Activated CD4-positive, CD25-positive, alpha-beta regulatory T cell treated with anti-CD3 and anti-CD28 coated beads, Interleukin-2, amount 50 U/mL, for 24 hours (primary cell): ENCODE results near the gene SPON1.

Source experiments
- ATAC-seq, 2 donors: fragments of 150-1000 bp; cut with Tn5 transposase; one replicate each; pipeline ENCODE4 v1.10.0; 2021; ENCODE audit warnings: mild to moderate bottlenecking in 1 of 2, moderate library complexity in 1 of 2

The SPON1 gene

DNA sequence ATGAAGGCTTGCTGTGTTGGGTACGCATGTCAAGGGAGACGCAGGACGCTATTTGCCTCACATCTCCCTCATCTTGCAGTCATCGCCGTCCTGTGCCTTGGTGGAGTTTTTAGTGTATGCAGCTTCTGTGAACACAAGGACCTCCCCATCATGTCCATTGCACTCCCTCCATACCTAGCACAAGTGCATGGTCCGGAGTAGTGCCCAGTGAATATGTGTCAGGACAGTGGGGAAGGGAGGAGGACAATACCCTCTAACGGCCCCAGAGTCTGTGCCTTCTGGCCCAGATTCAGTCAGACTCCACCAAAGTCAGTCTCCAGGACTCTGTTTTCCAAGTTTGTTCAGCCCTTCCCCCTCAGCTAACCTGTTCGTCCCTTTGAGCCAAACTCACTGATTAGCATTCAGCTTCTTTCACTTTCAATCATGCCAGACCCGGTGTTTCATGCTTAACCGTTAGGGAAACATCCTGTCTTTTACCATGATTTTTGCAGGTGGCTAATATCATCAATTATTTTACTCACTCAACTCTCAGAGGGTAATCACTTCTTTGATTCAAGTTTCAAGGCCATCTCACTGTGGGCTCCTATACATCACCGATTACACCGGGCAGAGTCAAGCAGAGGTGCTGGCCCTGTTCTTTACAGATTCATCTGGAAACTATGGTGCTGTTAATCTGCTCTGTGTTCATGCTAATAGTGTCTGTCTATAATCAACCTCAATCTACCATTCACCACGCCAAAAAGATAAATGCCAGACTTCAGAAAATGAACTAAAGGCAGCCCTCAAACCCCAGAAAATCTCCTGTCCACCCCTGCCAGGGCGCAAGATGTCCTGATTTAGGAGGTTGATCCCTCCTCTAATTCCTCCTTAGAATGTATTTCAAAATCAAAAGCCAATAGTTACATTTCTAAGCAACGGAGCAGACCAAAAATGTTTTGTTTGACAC, 240.0 kb downstream of the SPON1 start:
- peak; percentile 35 to 48 for ATAC-seq

- no peak for ATAC-seq
Measured at GRCh38 chr11:14203321-14203720, 240.8 kb downstream of the SPON1 start.

- no peak for ATAC-seq
Measured at GRCh38 chr11:14212986-14213385, 250.5 kb downstream of the SPON1 start.

DNA sequence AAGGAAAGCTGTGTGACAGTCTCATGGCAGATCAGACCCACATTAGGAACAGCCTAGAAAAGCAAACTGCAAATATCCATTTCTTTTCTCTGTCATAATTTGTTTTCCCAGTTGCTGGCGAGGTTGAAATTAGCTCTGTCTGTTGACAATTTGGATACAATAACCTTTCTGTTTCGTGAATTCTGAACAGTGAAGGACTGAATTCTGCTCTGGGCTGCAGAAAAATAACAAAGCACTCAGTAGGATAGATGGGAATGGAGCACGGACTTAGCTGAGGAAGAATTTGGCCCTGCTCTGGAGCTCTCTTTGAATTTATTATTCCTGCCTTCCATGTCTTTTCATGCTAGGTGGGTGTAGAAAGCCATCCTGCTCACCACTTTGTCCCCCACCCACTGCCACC, 256.2 kb downstream of the SPON1 start:
- no peak for ATAC-seq

- no peak for ATAC-seq
Measured at GRCh38 chr11:14223636-14224288, 261.2 kb downstream of the SPON1 start.

DNA sequence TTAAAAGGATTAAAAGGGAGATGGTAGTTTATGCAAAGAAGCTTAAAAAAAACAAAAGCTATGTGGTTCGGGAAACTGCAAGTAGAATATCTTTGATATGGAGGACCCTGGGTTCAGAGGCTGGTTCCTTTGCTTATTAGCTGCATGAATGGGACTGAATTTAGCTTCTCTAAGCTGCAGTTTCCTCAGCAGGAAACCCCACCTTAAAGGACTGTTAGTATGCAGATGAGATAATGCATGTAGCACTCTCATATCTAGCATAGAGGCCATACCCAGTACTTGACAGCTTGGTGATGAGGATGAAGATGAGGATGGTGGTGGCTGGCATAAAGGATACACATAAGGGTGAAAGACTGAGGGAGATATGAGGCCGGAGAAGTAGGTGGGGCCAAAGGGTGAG, 261.9 kb downstream of the SPON1 start:
- no peak for ATAC-seq

- ATAC-seq = no peak
Measured at GRCh38 chr11:14225666-14226065, 263.1 kb downstream of the SPON1 start.

DNA sequence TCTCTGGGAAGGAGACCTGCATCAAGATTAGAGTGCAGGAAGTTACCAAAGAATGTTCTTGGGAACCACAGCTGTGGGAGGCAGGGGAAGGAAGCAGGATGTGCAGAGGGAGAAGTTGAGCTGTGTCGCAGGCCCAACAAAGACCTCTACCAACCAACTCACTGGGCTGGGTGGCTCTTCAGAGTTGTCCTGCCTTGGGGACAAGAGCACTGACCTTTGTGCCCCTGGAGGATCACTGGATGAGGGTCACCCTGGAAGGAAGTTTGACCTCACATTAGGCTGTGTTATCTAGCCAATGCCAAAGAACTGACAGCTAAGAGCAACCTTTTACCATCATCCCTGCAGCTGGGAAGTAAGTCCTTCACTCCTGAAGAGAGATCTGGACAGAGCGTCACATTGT, 265.8 kb downstream of the SPON1 start:
- ATAC-seq = no peak

DNA sequence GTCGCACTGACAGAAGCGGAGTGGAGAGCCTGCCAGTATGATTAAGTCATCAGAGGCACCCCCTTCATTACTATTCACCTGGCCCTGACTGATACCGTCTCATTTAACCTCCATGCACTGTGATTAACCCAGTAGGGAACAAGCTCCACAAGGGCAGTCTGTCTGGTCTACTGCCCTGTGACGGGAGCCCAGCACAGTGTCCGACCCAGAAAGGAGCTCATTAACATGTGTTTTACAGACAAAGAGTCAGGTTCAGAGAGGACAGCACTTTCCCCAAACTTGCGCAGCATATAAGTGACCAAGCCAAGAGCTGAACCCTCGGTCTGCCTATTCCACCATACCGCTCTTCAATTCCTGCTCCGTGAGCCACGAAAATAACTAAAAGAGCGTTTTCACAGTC, 266.9 kb downstream of the SPON1 start:
- ATAC-seq = no peak

- ATAC-seq = no peak
Measured at GRCh38 chr11:14230407-14230806, 267.9 kb downstream of the SPON1 start.

DNA sequence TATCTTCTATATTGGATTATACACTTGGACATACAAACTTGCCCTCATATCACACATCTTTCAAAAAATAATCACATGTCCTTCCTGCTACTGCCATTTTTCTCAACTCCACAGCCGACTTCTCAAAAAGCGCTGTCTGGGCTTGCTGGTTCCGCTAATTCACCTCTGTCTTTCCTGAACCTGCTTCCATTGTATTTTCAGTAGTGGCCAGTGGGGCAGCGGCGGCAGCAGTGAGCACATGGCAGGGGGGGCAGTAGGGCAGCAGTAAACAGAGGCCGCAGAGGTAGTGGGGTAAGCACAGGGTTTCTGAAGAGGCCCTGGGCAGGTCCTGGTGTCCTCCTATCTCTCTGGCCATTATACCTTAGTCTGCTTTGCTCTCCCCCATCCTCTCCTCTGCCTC, 270.1 kb downstream of the SPON1 start:
- ATAC-seq = no peak

GRCh38 chr11:14234446-14234845, 271.9 kb downstream of the SPON1 start:
- ATAC-seq = no peak

DNA sequence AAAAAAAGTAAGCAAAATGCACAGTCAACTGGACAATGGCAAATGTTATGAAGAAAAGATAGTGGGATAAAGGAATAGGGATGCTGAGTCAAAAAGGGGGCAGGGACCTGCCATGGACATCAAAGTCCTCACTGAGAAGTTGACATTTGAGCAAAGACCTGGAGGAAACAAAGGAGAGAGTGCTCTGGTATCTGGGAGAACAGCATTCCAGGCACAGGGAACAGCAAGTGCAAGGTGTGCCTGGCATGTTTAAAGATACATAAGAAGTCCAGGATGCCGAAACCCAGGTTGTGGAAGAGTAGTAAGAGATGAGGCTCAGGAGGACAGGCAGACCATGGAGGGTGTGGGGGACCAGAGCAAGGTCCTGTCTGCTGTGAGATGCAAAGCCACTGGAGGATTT, 273.2 kb downstream of the SPON1 start:
- ATAC-seq = no peak

- peak; percentile 49 to 59 for ATAC-seq
Measured at GRCh38 chr11:14237444-14237961, 275.0 kb downstream of the SPON1 start.

DNA sequence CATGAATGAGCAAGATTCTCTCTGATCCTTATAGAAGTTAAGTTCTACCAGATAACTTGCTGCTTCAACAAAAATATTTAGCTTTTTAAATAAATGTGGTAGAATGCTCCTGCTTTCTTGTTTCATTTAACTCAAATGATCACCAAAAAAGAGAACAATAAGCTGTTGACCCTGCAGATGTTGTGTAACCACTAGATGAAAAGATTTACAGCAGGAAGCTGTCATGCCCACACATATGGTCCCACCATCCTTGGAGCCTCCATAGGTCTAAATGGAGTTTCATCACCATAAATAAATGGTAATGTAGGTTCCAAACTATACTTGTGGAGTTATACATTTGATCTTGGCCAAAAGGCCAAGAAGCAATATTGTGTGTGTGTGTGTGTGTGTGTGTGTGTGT, 277.7 kb downstream of the SPON1 start:
- no peak for ATAC-seq

DNA sequence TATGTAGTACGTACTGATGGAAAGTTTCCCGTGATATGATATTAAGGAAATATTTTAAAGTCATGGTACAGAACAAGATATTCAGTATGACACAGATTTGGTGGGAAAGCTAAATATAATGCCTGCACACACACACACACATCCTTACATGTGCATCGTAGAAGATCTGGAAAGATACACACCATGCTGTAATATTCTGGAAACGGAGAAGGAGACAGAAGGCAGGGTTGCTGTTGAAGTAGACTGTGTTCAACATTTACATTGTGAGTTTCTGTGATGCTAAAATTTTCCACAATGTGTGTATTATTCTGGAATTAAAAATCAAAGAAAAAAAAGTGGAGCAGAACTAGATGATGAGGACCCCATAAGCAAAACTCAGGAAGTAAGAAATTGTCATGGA, 278.4 kb downstream of the SPON1 start:
- ATAC-seq = no peak

DNA sequence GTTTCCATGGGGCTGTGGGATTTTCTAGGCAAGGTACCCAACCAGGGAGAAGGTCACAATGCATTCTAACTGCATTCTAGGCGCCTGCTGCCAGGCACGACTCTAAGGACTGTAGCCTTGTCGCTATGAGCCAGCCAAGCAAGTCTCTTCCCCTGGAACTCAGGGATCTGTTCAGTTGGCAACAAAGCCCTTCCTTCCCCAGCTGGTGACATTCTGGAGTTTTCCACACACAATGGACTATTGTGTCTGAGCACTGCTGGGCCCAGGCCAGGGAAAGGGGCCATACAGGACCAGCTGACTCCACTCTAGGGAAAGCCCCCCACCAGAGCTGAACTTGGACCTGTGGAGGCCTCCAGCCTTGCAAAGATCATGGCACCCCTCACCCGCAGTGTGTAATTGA, 279.7 kb downstream of the SPON1 start:
- no peak for ATAC-seq

DNA sequence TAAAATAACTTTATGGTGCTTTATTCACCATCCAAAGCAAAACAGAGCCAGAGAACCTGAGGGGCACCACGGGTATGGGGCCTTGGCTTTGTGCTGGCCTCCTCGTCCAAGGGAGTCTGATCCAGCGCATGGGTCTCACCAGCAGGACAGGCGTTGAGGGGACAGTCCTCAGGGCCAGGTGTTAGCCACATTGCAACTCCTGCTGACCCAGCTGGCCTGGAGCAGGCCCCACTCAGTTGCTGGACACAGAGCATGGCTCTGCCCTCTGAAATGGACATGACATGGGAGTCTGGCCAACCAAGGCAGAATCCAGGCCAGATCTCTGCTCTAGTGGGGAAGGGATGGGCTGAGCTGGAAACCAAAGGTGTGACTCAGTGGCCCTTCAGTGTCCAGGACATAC, 280.2 kb downstream of the SPON1 start:
- ATAC-seq = no peak

GRCh38 chr11:14244926-14245325, 282.4 kb downstream of the SPON1 start:
- no peak for ATAC-seq

GRCh38 chr11:14245444-14245843, 282.9 kb downstream of the SPON1 start:
- ATAC-seq = no peak

DNA sequence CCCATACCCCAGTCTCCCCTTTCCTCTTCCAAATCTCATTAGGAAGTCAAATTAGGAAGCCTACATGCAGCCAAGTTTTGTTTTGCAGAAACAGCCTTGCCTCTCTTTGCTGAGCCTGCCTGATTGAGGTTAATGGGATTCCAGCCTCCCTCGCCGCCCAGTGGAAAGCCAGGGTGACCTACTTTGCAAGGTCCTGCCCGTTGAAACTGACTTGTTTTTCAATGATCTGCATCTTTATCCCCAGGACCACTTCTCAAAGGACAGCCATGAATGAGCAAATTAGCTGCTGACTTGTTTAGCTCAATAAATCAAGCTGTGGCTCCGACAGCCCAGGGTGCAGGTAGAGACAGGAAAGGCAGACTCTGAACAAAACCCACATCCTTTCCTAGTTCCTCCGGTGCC, 286.1 kb downstream of the SPON1 start:
- ATAC-seq = no peak

DNA sequence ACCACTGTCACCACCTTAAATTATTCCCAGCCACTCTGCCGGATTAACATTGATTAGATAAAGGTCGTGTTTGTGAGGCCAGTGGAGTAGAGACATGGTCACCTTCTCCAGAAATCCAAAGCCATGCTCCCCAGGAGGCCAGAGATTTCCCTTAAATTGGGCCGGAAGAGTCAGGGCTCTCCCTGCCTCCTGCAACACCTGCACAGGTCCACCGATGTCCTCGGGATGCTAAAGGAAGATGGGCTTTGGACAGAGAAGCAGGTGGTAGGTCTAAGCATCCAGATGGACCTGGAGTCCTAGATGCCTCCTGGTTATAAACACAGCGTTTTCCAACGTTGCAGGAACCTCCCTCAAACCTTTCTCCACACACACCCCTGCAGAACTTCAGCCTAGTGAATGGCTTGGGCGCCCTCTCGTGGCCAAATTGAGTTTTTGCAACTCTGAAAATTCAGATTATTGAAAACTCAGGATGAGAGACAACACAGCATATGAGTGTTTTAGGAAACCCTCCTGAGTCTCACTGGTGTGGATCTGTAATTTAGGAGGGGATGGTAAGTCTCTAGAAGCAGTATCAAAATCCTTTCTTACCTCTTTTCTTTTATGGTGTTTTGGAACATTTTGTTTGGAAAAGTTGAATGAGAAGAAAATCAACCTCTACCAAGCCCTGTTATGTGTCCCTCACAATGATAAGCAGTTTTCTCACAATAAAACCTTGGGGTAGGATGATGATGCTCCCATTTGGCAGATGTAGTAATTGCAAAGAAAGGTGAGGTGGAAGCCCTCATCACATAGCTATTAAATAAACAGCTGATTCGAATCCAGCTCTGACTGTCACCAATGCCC, 286.8 kb downstream of the SPON1 start:
- ATAC-seq = peak in 1 of 2 donors; percentile 38

DNA sequence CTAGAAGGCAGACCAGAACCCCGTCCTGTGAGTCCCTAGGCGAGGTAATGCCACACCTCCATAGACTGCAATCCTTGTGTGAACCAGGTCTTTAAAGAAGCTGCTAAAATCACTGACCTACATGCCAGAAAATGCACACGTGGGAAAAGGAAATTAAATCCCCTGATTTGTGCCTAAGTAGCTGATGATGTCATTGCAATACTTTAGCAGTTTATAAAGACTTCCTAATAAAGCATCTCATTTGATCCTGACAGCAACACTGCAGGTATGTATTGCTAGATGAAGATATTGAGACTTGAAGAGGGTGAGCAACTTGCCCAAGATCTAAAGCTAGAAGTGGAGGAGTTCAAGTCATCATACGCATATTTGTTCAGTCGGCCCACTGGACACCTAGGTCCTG, 289.2 kb downstream of the SPON1 start:
- no peak for ATAC-seq
